BLaER1 treated with 17β-estradiol and CSF1 and Interleukin-3, amounts not matched to agents 10 nM and 100 nM (cell line): Measurements from ENCODE around the gene CACNA2D3.

Experiments used
- H3K27ac ChIP-seq, 11 experiments: shearing (Covaris generic); formaldehyde crosslinking; 2 replicates each; pipeline ENCODE4 v1.8.1; 2022
- H3K27me3 ChIP-seq, 11 experiments: shearing (Covaris generic); formaldehyde crosslinking; 2 replicates each; pipeline ENCODE4 v1.8.1; 2022
- H3K36me3 ChIP-seq, 11 experiments: shearing (Covaris generic); formaldehyde crosslinking; 2 replicates each; pipeline ENCODE4 v1.8.1; 2022
- H3K4me1 ChIP-seq, 10 experiments: shearing (Covaris generic); formaldehyde crosslinking; 2 replicates each; pipeline ENCODE4 v1.8.1; 2022
- H3K4me2 ChIP-seq, 11 experiments: shearing (Covaris generic); formaldehyde crosslinking; 2 replicates each; pipeline ENCODE4 v1.8.1; 2022
- H3K4me3 ChIP-seq, 10 experiments: shearing (Covaris generic); formaldehyde crosslinking; 2 replicates each; pipeline ENCODE4 v1.8.1; 2022
- H3K9ac ChIP-seq, 11 experiments: shearing (Covaris generic); formaldehyde crosslinking; 2 replicates each; pipeline ENCODE4 v1.8.1; 2022
- H3K9me3 ChIP-seq, 11 experiments: shearing (Covaris generic); formaldehyde crosslinking; replicated peaks in 1 of 11; 2 replicates each; pipeline ENCODE4 v1.8.1; 2022
- H4K20me1 ChIP-seq, 11 experiments: shearing (Covaris generic); formaldehyde crosslinking; 2 replicates each; pipeline ENCODE4 v1.8.1; 2022
- Cebpa-rat ChIP-seq, 11 experiments: shearing (Covaris generic); IDR thresholded peaks; 2 replicates each; pipeline ENCODE4 v1.8.1; 2022

The CACNA2D3 gene

DNA sequence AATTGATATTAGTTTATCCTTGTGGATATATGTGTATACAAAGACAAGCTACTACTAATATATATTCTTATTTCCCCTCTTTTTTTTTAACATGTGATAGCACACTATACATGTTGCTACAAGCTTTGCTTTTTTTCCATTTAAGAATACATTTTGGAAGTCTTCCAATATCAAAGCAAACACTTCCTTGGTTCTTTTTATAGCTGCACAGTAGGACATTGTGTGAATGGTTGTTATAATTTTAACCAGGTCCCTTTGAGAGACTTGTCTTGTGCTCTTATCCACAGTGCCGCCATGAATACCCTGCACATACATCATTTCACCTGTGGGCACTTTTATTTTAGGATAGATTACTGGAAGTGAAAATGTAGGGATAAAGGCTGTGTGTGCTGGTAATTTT lies 88.7 kb downstream of the CACNA2D3 start:
- Histone ChIP-seq H3K4me1 (peaks cover 0 to 16% (median 14%) of the 10 kb centered on the region in 10 experiments; a peak in 16 of 20 replicates), H4K20me1 (no peaks in the 10 kb centered on the region), H3K9me3 (peaks cover 0 to 23% (median 11%) of the 10 kb centered on the region in 11 experiments; a peak in 13 of 22 replicates), H3K4me3 (no peak overlapping the region), H3K27me3 (no peaks in the 10 kb centered on the region), H3K36me3 (no peaks in the 10 kb centered on the region; a peak in 1 of 22 replicates), H3K4me2 (0 out of 22 replicates have a peak overlapping the region, but pooled peaks of 1 of the 11 experiments have one; percentile 6), H3K27ac (no peak overlapping the region), H3K9ac (no peak overlapping the region)
- TF ChIP-seq Cebpa-rat (IDR thresholded peaks at IDR 0.05), result no peak

DNA sequence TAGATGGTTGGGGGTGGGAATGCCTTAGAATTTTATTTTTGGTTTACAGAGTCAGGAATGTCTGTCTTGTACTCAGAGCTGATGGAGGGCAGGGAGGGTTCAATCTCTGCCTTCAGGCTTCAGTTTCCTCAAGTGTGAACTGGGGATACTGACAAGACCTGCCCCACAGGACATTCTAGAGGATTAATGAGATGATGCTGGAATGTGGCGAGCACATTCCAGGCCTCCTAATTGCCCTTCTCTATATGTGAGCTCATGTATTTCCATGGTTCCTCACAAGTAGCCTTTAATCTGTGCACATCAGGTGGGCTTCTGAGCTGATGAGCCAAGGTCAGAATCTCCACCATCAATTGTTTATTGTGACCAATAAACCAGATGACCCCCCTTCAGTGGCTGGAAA lies 90.4 kb downstream of the CACNA2D3 start:
- no peak overlapping the region for H3K9ac ChIP-seq
- 0 out of 20 replicates have a peak, but pooled peaks cover 0 to under 1% (median 0%) of the 10 kb centered on the region in 10 experiments for H3K4me1 ChIP-seq
- no peaks in the 10 kb centered on the region for H3K27me3 ChIP-seq
- H3K36me3 ChIP-seq, result no peaks in the 10 kb centered on the region; a peak in 1 of 22 replicates
- H4K20me1 ChIP-seq, result no peaks in the 10 kb centered on the region
- H3K4me3 ChIP-seq, result no peak overlapping the region
- H3K27ac ChIP-seq, result no peak overlapping the region
- H3K4me2 ChIP-seq, result no peak overlapping the region
- peaks cover 0 to 23% (median 11%) of the 10 kb centered on the region in 11 experiments; a peak in 13 of 22 replicates for H3K9me3 ChIP-seq
- TF ChIP-seq Cebpa-rat (IDR thresholded peaks at IDR 0.05), result no peak

DNA sequence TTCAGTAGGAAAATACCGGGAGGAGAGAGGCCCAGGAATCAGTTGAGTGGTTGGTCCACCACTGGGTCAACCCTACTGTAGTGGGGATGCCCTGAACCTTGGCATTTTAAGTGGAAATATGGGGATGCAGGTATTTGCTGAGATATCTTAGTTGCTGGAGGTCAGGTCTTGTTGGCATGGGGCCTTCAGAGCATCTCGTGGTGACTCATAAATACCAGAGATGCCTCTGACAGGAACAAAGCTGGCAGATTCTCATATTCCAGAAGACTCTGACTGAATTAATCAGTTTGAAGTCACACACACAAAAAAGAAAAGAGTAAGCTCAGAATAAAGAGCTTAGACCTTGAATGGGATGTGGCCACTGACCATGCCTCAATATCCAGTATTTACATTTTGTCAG lies 91.6 kb downstream of the CACNA2D3 start:
- H3K9me3 ChIP-seq, result peaks cover 0 to 15% (median 10%) of the 10 kb centered on the region in 11 experiments; a peak in 12 of 22 replicates
- TF ChIP-seq Cebpa-rat (IDR thresholded peaks at IDR 0.05), result no peak
- no peak overlapping the region for H3K4me2 ChIP-seq
- no peaks in the 10 kb centered on the region for H4K20me1 ChIP-seq
- no peak overlapping the region for H3K27ac ChIP-seq
- no peak overlapping the region for H3K9ac ChIP-seq
- H3K27me3 ChIP-seq, result no peaks in the 10 kb centered on the region
- no peaks in the 10 kb centered on the region for H3K4me1 ChIP-seq
- H3K4me3 ChIP-seq, result no peak overlapping the region
- no peaks in the 10 kb centered on the region for H3K36me3 ChIP-seq

DNA sequence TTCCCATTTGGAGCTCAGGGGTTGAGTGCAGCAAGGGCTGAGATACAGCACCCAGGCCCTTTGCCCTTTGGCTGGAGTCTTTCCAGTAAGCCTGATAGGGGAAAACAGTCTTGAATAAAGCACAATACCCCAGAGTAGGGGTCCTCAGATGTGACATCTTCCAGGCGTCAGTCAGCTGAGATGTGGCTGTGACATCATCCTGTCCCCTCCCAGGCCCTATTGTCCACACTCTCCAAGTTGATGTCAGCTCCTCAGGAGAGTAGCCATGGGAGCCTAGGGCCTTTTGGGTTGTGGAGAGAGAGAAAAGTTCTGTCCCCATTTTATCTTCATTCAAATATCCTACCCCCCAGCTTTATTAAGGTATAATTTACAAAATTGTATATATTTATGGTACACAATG lies 92.5 kb downstream of the CACNA2D3 start:
- H3K9ac ChIP-seq, result no peak overlapping the region
- no peak overlapping the region for H3K4me2 ChIP-seq
- TF ChIP-seq Cebpa-rat (IDR thresholded peaks at IDR 0.05), result no peak
- H4K20me1 ChIP-seq, result no peaks in the 10 kb centered on the region
- no peak overlapping the region for H3K27ac ChIP-seq
- no peaks in the 10 kb centered on the region for H3K4me1 ChIP-seq
- no peak overlapping the region for H3K4me3 ChIP-seq
- peaks cover 0 to 11% (median 7%) of the 10 kb centered on the region in 11 experiments; a peak in 10 of 22 replicates for H3K9me3 ChIP-seq
- H3K27me3 ChIP-seq, result no peaks in the 10 kb centered on the region
- no peaks in the 10 kb centered on the region for H3K36me3 ChIP-seq

DNA sequence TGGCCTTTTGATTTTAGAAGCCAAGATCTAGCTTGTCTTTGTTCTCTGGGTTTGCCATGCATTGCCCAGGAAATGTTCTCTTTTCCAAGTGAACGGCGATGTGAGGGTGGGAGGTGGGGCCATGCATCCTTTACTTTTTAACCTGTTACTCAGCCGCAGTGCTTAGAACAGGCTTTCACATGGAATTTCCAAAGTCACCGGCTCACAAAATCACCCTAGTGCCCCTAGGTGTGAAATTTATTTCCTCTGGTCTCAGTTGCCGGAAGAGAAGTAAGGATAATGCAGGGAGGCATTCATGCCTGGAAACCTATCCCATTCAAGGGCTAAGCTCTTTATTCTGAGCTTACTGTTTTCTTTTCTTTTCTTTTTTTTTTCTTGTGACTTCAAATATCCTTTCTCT lies 93.2 kb downstream of the CACNA2D3 start:
- H3K4me1 ChIP-seq, result no peaks in the 10 kb centered on the region
- TF ChIP-seq Cebpa-rat (IDR thresholded peaks at IDR 0.05), result no peak
- no peak overlapping the region for H3K27ac ChIP-seq
- no peaks in the 10 kb centered on the region for H3K27me3 ChIP-seq
- H4K20me1 ChIP-seq, result no peaks in the 10 kb centered on the region
- no peak overlapping the region for H3K4me3 ChIP-seq
- no peaks in the 10 kb centered on the region for H3K36me3 ChIP-seq
- H3K4me2 ChIP-seq, result no peak overlapping the region
- peaks cover 0 to 11% (median 7%) of the 10 kb centered on the region in 11 experiments; a peak in 10 of 22 replicates for H3K9me3 ChIP-seq
- H3K9ac ChIP-seq, result no peak overlapping the region

DNA sequence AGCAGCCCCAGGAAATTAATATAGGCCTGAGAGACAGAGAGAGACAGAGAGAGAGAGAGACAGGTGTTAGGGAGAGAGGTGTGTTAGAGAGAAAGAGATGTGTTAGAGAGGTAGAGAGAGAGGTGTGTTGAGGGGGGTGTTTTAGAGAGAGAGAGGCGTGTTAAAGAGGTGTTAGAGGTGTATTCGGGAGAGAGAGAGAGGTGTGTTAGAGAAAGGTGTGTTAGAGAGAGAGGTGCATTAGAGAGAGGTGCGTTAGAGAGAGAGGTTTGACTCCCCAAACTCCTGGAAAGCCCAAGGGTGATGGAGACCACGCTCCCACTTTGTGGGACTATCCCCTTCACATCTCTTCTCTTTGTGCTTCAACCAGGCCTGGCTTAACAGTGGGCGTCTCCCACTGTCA lies 95.5 kb downstream of the CACNA2D3 start:
- H3K4me3 ChIP-seq, result no peak overlapping the region
- H3K9me3 ChIP-seq, result peaks cover 0 to 5% (median 2%) of the 10 kb centered on the region in 11 experiments; a peak in 7 of 22 replicates
- no peak overlapping the region for H3K9ac ChIP-seq
- H3K27me3 ChIP-seq, result no peaks in the 10 kb centered on the region
- no peaks in the 10 kb centered on the region for H3K4me1 ChIP-seq
- H3K4me2 ChIP-seq, result no peak overlapping the region
- no peak for TF ChIP-seq Cebpa-rat (IDR thresholded peaks at IDR 0.05)
- H4K20me1 ChIP-seq, result peaks cover 0 to 4% (median 0%) of the 10 kb centered on the region in 11 experiments; a peak in 1 of 22 replicates
- H3K36me3 ChIP-seq, result no peaks in the 10 kb centered on the region
- no peak overlapping the region for H3K27ac ChIP-seq

DNA sequence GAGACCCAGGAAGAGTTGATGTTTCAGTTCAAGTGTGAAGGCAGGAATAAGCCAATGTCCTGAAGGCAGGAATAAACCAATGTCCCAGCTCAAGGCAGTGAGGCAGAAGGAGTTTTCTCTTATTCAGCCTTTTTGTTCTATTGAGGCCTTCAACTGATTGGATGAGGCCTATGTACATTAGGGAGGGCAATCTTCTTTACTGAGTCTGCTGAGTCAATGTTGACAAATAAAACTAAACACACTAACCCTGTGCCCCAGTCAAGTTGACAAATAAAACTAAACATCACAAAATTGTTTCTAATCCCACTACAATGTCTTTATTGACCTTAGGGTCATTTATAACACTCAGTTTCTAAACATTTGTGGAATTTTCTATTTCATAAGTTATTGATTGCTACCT lies 100.0 kb downstream of the CACNA2D3 start:
- H4K20me1 ChIP-seq, result peaks cover 0 to 4% (median 0%) of the 10 kb centered on the region in 11 experiments; a peak in 1 of 22 replicates
- no peak for TF ChIP-seq Cebpa-rat (IDR thresholded peaks at IDR 0.05)
- H3K9ac ChIP-seq, result no peak overlapping the region
- H3K27ac ChIP-seq, result no peak overlapping the region
- H3K4me1 ChIP-seq, result no peaks in the 10 kb centered on the region
- no peaks in the 10 kb centered on the region for H3K36me3 ChIP-seq
- H3K4me3 ChIP-seq, result no peak overlapping the region
- no peaks in the 10 kb centered on the region for H3K27me3 ChIP-seq
- no peaks in the 10 kb centered on the region for H3K9me3 ChIP-seq
- H3K4me2 ChIP-seq, result no peak overlapping the region

DNA sequence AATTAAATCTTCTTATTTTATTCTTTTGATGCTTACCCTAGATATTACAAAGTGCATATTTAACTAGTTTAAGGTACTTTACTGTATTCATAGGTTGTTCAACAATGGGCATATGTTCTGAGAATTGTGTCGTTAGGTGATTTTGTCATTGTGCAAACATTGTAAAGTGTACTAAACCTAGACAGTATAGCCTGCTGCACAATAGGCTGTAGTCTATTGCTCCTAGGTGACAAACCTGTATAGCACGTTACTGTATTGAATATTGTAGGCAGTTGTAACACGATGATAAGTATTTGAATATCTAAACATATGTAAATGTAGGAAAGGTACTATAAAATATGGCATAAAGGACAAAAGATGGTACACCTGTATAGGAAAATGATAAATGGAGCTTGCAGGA lies 100.7 kb downstream of the CACNA2D3 start:
- Histone ChIP-seq H3K4me2 (no peak overlapping the region), H3K36me3 (no peaks in the 10 kb centered on the region), H3K4me1 (no peaks in the 10 kb centered on the region), H3K9ac (no peak overlapping the region), H4K20me1 (peaks cover 0 to 4% (median 0%) of the 10 kb centered on the region in 11 experiments; a peak in 1 of 22 replicates), H3K27ac (no peak overlapping the region), H3K4me3 (no peak overlapping the region), H3K27me3 (no peaks in the 10 kb centered on the region), H3K9me3 (no peaks in the 10 kb centered on the region)
- TF ChIP-seq Cebpa-rat (IDR thresholded peaks at IDR 0.05), result no peak

DNA sequence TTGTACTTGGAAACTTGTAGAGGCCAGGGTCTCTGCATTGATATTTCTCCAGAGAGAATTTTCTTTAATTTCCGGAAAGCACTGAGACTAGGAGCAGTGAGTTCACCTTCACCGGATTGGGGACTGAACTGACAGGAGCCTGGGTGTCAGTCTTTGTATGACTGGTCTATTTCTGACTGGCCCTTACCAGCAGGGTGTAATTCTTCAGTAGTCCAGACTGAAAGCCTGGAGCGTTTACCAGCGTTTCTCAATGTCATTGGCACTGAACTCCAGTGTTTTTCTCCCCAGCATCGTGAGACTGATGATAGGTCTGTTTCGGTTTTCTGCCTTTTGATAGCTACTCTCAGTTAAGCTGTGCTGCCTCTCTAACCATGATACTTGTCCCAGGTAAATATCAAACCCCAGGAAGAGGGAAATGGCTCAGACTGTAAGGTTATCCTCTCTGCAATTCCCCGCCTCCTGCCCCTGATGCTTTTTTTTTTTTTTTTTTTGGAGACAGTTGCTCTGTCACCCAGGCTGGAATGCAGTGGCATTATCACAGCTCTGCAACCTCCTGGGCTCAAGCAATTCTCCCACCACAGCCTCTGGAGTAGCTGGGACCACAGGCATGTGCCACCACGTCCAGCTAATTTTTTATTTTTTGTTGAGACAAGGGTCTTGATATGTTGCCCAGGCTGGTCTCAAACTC lies 103.6 kb downstream of the CACNA2D3 start:
- no peak for TF ChIP-seq Cebpa-rat (IDR thresholded peaks at IDR 0.05)
- no peak overlapping the region for H3K4me3 ChIP-seq
- H3K27ac ChIP-seq, result no peak overlapping the region
- H3K4me1 ChIP-seq, result peaks cover 0 to 3% (median 1%) of the 10 kb centered on the region in 10 experiments; a peak in 5 of 20 replicates
- H3K4me2 ChIP-seq, result no peak overlapping the region
- H3K9ac ChIP-seq, result no peak overlapping the region
- H4K20me1 ChIP-seq, result peaks cover 0 to under 1% (median 0%) of the 10 kb centered on the region in 11 experiments; a peak in 1 of 22 replicates
- H3K36me3 ChIP-seq, result no peaks in the 10 kb centered on the region
- H3K27me3 ChIP-seq, result no peaks in the 10 kb centered on the region
- no peaks in the 10 kb centered on the region for H3K9me3 ChIP-seq

DNA sequence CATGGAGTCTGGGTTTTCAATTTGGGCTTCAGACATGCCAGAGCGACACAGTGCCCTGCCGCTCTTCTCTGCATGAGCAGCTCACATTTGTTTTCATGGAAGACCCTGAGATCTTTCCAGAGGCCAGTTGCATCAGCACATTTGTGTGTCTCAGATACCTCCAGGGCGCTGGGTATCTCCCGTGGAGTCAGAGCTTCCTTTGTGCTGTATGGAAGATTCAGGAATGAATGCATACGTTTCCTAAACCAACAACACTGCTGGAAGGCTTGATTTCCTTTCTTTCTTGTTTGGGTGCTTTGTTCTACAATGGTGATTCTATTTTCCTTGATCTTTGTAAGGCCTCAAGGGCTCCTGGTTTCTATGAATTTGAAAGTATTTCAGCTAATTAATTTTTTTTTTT lies 106.5 kb downstream of the CACNA2D3 start:
- H4K20me1 ChIP-seq, result no peaks in the 10 kb centered on the region
- no peak overlapping the region for H3K4me2 ChIP-seq
- H3K36me3 ChIP-seq, result no peaks in the 10 kb centered on the region
- no peaks in the 10 kb centered on the region for H3K27me3 ChIP-seq
- H3K27ac ChIP-seq, result no peak overlapping the region
- no peak overlapping the region for H3K9ac ChIP-seq
- TF ChIP-seq Cebpa-rat (IDR thresholded peaks at IDR 0.05), result no peak
- H3K4me1 ChIP-seq, result peaks cover 0 to 6% (median 2%) of the 10 kb centered on the region in 10 experiments; a peak in 5 of 20 replicates
- H3K9me3 ChIP-seq, result no peaks in the 10 kb centered on the region
- no peak overlapping the region for H3K4me3 ChIP-seq
